ENCODE results near the gene ISCU. TPM values are rescaled to one million over a fixed set of nuclear protein-coding genes. Genes with fewer than 3 reads are reported as not detected.

The ISCU gene
- total and polyA plus RNA-seq, 9 of the 15 experiments (the other 6 are each of a cell fraction or from before 2014, with no cell fraction given) = 15.9 to 92.5 (median 77.3) TPM

GRCh38 chr12:108594960-108595710 lies 32.7 kb downstream of the ISCU start (continued):
- TF ChIP-seq PBX2 (CRISPR knock-in tag; IDR thresholded peaks at IDR 0.05; ENCODE audit: low read depth) (no peak), PBX2 (tag; conservative IDR thresholded peaks at IDR 0.05; ENCODE audit: low read depth) (no peak), ZEB2 (IDR thresholded peaks at IDR 0.05) (no peak), TSC22D4 (tag; IDR thresholded peaks at IDR 0.05) (0 out of 2 replicates have a peak, but pooled peaks have one; percentile 38), HSF4 (CRISPR knock-in tag; IDR thresholded peaks at IDR 0.05; ENCODE audit: borderline replicate concordance) (no peak), OTX1 (CRISPR knock-in tag; IDR thresholded peaks at IDR 0.05) (0 out of 2 replicates have a peak, but pooled peaks have one; percentile 46), FOXO4 (CRISPR knock-in tag; IDR thresholded peaks at IDR 0.05) (no peak), TRIM25 (IDR thresholded peaks at IDR 0.05; ENCODE audit: borderline replicate concordance) (no peak), HMGN3 (IDR thresholded peaks at IDR 0.05; ENCODE audit: borderline replicate concordance, extremely low read depth, insufficient read length, low read depth, low read length) (no peak), KLF16 (IDR thresholded peaks at IDR 0.05) (no peak), CLOCK (CRISPR knock-in tag; IDR thresholded peaks at IDR 0.05; ENCODE audit: borderline replicate concordance) (no peak), TEAD1 (CRISPR knock-in tag; IDR thresholded peaks at IDR 0.05) (no peak), ZNF778 (CRISPR knock-in tag; IDR thresholded peaks at IDR 0.05) (no peak), PCBP2 (IDR thresholded peaks at IDR 0.05; ENCODE audit: low read depth, low read length, poor library complexity, severe bottlenecking) (no peak), ARNT (IDR thresholded peaks at IDR 0.05) (no peak), ZNF3 (CRISPR knock-in tag; IDR thresholded peaks at IDR 0.05) (no peak), TFE3 (CRISPR knock-in tag; IDR thresholded peaks at IDR 0.05) (no peak)
